Loucy (cell line): Measurements from ENCODE around the gene ZNF771.

ENCODE experiments used
- H2AFZ ChIP-seq: fragments of 200-600 bp; sonication (generic); 2 replicates; pipeline ENCODE4 v1.6.0; 2016; ENCODE audit warnings: antibody characterized with exemption, mild to moderate bottlenecking, low read length, moderate library complexity
- H3F3A ChIP-seq: fragments of 200-600 bp; 2 replicates; pipeline ENCODE4 v1.6.0; 2016; ENCODE audit warnings: antibody characterized with exemption, low read depth, mild to moderate bottlenecking
- H3K27me3 ChIP-seq: fragments of 200-600 bp; sonication (generic); 2 replicates; pipeline ENCODE4 v1.6.1; 2014; ENCODE audit warnings: low read length, mild to moderate bottlenecking; ENCODE audit not compliant: insufficient read depth, poor library complexity, severe bottlenecking
- H3K36me3 ChIP-seq: fragments of 200-600 bp; sonication (generic); 2 replicates; pipeline ENCODE4 v1.6.1; 2016; ENCODE audit warnings: low read length; ENCODE audit not compliant: insufficient read depth
- H3K4me1 ChIP-seq: fragments of 200-600 bp; sonication (generic); 2 replicates; pipeline ENCODE4 v1.5.1; 2014; ENCODE audit warnings: low read length, mild to moderate bottlenecking; ENCODE audit not compliant: insufficient read depth, poor library complexity, severe bottlenecking
- H3K4me2 ChIP-seq: fragments of 200-600 bp; sonication (generic); 2 replicates; pipeline ENCODE4 v1.6.0; 2014; ENCODE audit warnings: antibody characterized with exemption, low read length, low read depth, mild to moderate bottlenecking; ENCODE audit not compliant: poor library complexity, severe bottlenecking
- H3K4me3 ChIP-seq: fragments of 200-600 bp; sonication (generic); 2 replicates; pipeline ENCODE4 v1.5.1; 2014; ENCODE audit warnings: low read length, mild to moderate bottlenecking, mixed read lengths; ENCODE audit not compliant: poor library complexity, severe bottlenecking
- H3K79me2 ChIP-seq: fragments of 200-600 bp; sonication (generic); 2 replicates; pipeline ENCODE4 v1.6.1; 2014; ENCODE audit warnings: low read length; ENCODE audit not compliant: insufficient read depth
- H3K9ac ChIP-seq: fragments of 200-600 bp; sonication (generic); 2 replicates; pipeline ENCODE4 v1.6.0; 2014; ENCODE audit warnings: mild to moderate bottlenecking, low read depth, low read length, moderate library complexity; ENCODE audit not compliant: poor library complexity, severe bottlenecking
- H3K9me2 ChIP-seq: fragments of 200-600 bp; sonication (generic); replicated peaks from 2 replicates; pipeline ENCODE4 v1.6.1; 2016; ENCODE audit warnings: low read depth, low read length, mixed read lengths
- H3K9me3 ChIP-seq: fragments of 200-600 bp; sonication (generic); 2 replicates; pipeline ENCODE4 v1.6.1; 2014; ENCODE audit warnings: mild to moderate bottlenecking, antibody characterized with exemption, low read length, low read depth; ENCODE audit not compliant: insufficient read depth
- H4K20me1 ChIP-seq: fragments of 200-600 bp; sonication (generic); 2 replicates; pipeline ENCODE4 v1.6.0; 2014; ENCODE audit warnings: antibody characterized with exemption, low read length, mild to moderate bottlenecking; ENCODE audit not compliant: insufficient read depth, poor library complexity, severe bottlenecking
- CTCF ChIP-seq: fragments of 200-600 bp; sonication (generic); conservative IDR thresholded peaks from 2 replicates; pipeline ENCODE4 v1.5.1; 2014; ENCODE audit warnings: mild to moderate bottlenecking, antibody characterized with exemption, low read length
- EZH2phosphoT487 ChIP-seq: fragments of 200-600 bp; IDR thresholded peaks from 2 replicates; pipeline ENCODE4 v1.6.1; 2018; ENCODE audit warnings: antibody characterized with exemption, mild to moderate bottlenecking, moderate library complexity, borderline replicate concordance

ZNF771 gene

GRCh38 chr16:30407804-30408534 is 563 bp downstream of the ZNF771 start:
- peak overlapping the region; percentile 89 for H2AFZ ChIP-seq
- TF ChIP-seq EZH2phosphoT487 (no peak), CTCF (no peak)

DNA sequence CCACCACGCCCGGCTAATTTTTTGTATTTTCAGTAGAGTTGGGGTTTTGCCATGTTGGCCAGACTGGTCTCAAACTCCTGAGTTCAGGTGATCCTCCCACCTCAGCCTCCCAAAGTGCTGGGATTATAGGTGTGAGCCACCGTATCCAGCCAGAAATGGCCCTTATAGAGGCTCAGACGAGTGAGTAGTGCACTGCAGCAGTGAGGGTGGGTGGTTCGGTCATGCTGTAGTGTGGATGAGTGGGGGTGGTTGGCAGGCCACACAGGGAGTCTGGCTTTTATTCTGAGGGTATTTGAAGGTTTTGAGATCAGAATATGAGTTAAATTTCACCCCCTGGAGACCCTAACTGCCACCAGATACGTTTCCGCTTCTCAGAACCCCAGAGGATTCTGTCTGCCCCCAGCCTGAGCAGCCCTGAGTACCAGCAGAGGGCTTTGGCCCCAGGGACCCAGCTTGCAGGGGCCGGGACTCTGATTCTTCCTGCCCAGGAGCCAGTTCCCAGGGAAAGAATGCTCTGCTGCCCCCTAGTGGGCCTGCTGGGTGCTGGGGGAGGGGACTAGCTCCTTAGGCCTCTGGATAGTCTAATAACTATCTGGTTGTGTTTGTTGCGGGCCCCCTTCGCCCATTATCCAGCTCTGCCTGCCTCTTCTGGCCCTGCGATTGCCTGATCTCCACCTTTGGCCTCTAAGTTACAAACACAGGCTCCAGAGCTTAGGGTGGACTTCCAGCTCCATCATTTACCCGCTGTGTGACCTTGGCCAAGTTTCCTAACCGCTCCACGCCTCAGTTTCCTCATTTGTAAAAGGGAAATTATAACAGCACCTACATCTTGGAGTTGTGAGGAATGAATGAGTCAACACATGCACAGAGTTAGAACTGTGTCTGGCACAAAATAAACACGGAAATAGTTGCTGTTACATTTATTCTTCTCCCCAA is 2.0 kb downstream of the ZNF771 start:
- H3K9me3 ChIP-seq, result no peaks in the 10 kb centered on the region
- peaks cover 23% of the 10 kb centered on the region for H4K20me1 ChIP-seq
- peak overlapping the region; percentile 98 for H3K4me2 ChIP-seq
- peak overlapping the region; percentile 84 for H3K4me3 ChIP-seq
- H3K36me3 ChIP-seq, result peaks cover 16% of the 10 kb centered on the region; the same call in 1 of the 2 replicates
- peaks cover 44% of the 10 kb centered on the region for H3K4me1 ChIP-seq
- H3F3A ChIP-seq, result peaks cover 10% of the 10 kb centered on the region; the same call in 1 of the 2 replicates
- no peaks in the 10 kb centered on the region for H3K9me2 ChIP-seq
- H2AFZ ChIP-seq, result no peak overlapping the region
- TF ChIP-seq CTCF (peak; percentile 91), EZH2phosphoT487 (no peak)
- peak overlapping the region; percentile 73 for H3K9ac ChIP-seq
- H3K27me3 ChIP-seq, result no peaks in the 10 kb centered on the region
- H3K79me2 ChIP-seq, result peaks cover 47% of the 10 kb centered on the region

More at GRCh38 chr16:30407804-30408534, 563 bp downstream of the ZNF771 start:
- peaks cover 16% of the 10 kb centered on the region for H4K20me1 ChIP-seq
- H3K9me3 ChIP-seq, result no peaks in the 10 kb centered on the region
- H3K27me3 ChIP-seq, result no peaks in the 10 kb centered on the region
- H3K79me2 ChIP-seq, result peaks cover 35% of the 10 kb centered on the region
- H3K9ac ChIP-seq, result peak overlapping the region; percentile 73
- peaks cover 1% of the 10 kb centered on the region; the same call in 1 of the 2 replicates for H3K36me3 ChIP-seq
- peaks cover 41% of the 10 kb centered on the region for H3K4me1 ChIP-seq
- peak overlapping the region; percentile 98 for H3K4me2 ChIP-seq
- peak overlapping the region; percentile 84 for H3K4me3 ChIP-seq
- H3F3A ChIP-seq, result peaks cover 6% of the 10 kb centered on the region; the same call in 1 of the 2 replicates
- H3K9me2 ChIP-seq, result no peaks in the 10 kb centered on the region

- Histone ChIP-seq H3K9ac (peak overlapping the region; percentile 43), H2AFZ (no peak overlapping the region), H3K9me3 (no peaks in the 10 kb centered on the region), H3K9me2 (no peaks in the 10 kb centered on the region), H3K4me2 (peak overlapping the region; percentile 24), H3K36me3 (peaks cover 23% of the 10 kb centered on the region; the same call in 1 of the 2 replicates), H3K79me2 (peaks cover 52% of the 10 kb centered on the region), H3K27me3 (no peaks in the 10 kb centered on the region), H3F3A (peaks cover 7% of the 10 kb centered on the region; the same call in 1 of the 2 replicates), H3K4me3 (no peak overlapping the region), H3K4me1 (peaks cover 34% of the 10 kb centered on the region), H4K20me1 (peaks cover 27% of the 10 kb centered on the region)
- TF ChIP-seq CTCF, result no peak
- TF ChIP-seq EZH2phosphoT487, result no peak
These were observed 5.9 kb downstream of the ZNF771 start for GRCh38 chr16:30413112-30413806.
